HG02852 (cell line): Measurements from ENCODE around the gene TCEAL9.
"Not testable (repeated sequence)": the region's sequence is repeated elsewhere in the genome, so short reads cannot be mapped to it uniquely, and the experiment has no call there.

ENCODE experiments used
- ATAC-seq: cut with Tn5 transposase; IDR thresholded peaks from one replicate; pipeline ENCODE4 v1.9.1; 2021; ENCODE audit warnings: mild to moderate bottlenecking, moderate library complexity; ENCODE audit not compliant: unreplicated experiment

Gene TCEAL9

GRCh38 chrX:103356130-103356798, at the start of gene TCEAL9:
TCEAL9 (plus strand) TSS chrX:103356506; CDS start chrX:103357685, 1,179 bp downstream.
- ATAC-seq, result peak; percentile 78

GRCh38 chrX:103309860-103310554, 46.3 kb upstream of the TCEAL9 start:
- ATAC-seq, result peak; percentile 14

GRCh38 chrX:103310555-103311398, 45.5 kb upstream of the TCEAL9 start, which contains the start of gene BEX2:
BEX2 (minus strand) TSS chrX:103310990; CDS start chrX:103309976, 1,014 bp downstream.
- ATAC-seq, result peak; percentile 98

GRCh38 chrX:103311399-103311780, 44.9 kb upstream of the TCEAL9 start:
- ATAC-seq, result no peak

GRCh38 chrX:103329991-103330390, 26.3 kb upstream of the TCEAL9 start, which contains the start of gene TCEAL7:
TCEAL7 (plus strand) TSS chrX:103330239; CDS start chrX:103331404, 1,165 bp downstream.
- ATAC-seq, result no peak

- no peak for ATAC-seq
These were observed 25.5 kb upstream of the TCEAL9 start for GRCh38 chrX:103330681-103331288.

- ATAC-seq, result no peak
These were observed 17.6 kb upstream of the TCEAL9 start for GRCh38 chrX:103338663-103339062.

- peak; percentile 78 for ATAC-seq
These were observed 13.2 kb upstream of the TCEAL9 start for GRCh38 chrX:103343105-103343504.

GRCh38 chrX:103344606-103345005, 11.7 kb upstream of the TCEAL9 start:
- no peak for ATAC-seq

GRCh38 chrX:103347682-103348397, 8.5 kb upstream of the TCEAL9 start:
- ATAC-seq, result no peak

GRCh38 chrX:103356858-103357257, 552 bp downstream of the TCEAL9 start:
- ATAC-seq, result peak; percentile 26

GRCh38 chrX:103357871-103358270, 1.6 kb downstream of the TCEAL9 start:
- ATAC-seq, result no peak

- not testable (repeated sequence) for ATAC-seq
These were observed 3.3 kb downstream of the TCEAL9 start for GRCh38 chrX:103359605-103360004.

GRCh38 chrX:103360092-103360491, 3.8 kb downstream of the TCEAL9 start:
- no peak for ATAC-seq

- no peak for ATAC-seq
These were observed 4.6 kb downstream of the TCEAL9 start for GRCh38 chrX:103360916-103361315.

- ATAC-seq, result no peak
These were observed 5.5 kb downstream of the TCEAL9 start for GRCh38 chrX:103361798-103362197.

GRCh38 chrX:103362474-103362873, 6.2 kb downstream of the TCEAL9 start:
- ATAC-seq, result no peak

GRCh38 chrX:103363046-103363445, 6.7 kb downstream of the TCEAL9 start:
- no peak for ATAC-seq

- no peak for ATAC-seq
These were observed 11.2 kb downstream of the TCEAL9 start for GRCh38 chrX:103367502-103367901.

GRCh38 chrX:103369479-103369878, 13.2 kb downstream of the TCEAL9 start:
- no peak for ATAC-seq
